Tibial nerve (tissue), 3 donors: ENCODE results near the gene ADSS1.

Experiments
- POLR2A ChIP-seq, 2 donors: fragments of 450-650 bp; IDR thresholded peaks; one replicate each; pipeline ENCODE4 v1.6.1; 2017; ENCODE audit warnings: antibody characterized with exemption in 2 of 2, mild to moderate bottlenecking in 2 of 2, moderate library complexity in 2 of 2
- TF ChIP-seq, protein P1 (sequence below), 5 experiments: fragments of 200-600 bp in 3 of 5; fragments of 450-650 bp in 2 of 5; sonication (generic) in 3 of 5; IDR thresholded peaks; one replicate each; pipeline ENCODE4 v1.5.1; 2016 to 2019; ENCODE audit warnings: antibody characterized with exemption in 5 of 5, mild to moderate bottlenecking in 3 of 5, moderate library complexity in 2 of 5

DNA sequence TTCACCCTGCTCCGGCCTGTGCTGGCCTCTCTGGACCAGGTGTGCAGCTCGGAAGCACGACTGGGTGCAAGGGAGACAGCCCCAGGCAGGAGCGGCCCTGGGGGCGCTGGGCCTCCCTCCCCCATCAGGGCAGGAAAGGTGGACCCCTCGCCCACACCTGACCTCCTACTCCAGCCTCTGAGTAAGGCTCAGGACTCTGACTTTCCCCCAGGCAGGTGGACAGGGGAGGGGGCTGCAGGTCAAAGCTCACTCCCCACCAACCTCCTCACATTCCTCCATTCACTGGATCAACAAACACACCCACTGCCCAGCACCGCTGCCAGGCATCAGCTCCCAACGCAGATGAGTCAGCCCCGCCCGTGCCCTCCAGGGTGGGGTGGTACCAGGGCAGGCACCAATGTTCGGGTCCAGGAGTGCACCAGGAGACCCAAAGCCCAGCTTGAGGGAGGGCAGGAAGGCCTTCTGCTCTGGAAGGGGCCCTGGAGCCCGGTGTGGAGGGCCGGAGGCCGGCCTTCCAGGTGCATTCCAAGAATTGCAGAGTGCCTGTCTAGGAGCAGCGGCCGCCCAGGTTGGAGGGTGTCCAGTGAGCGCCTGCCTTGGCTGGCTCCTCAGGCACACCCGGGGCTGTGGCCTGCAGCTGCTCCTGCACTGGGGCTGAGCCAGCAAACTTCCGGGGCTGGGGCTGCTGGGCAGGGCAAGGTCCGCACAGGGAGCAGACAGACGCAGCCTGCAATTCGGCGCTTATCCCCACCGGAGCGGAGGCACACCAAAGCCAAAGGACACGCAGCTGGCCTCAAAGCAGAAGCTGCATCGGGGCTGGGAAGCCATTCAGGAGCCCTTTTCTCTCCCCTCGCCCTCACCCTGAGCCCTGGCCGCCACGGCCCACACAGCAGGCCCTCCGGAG lies 36.2 kb upstream of the ADSS1 start:
- peak in 1 of 2 donors; percentile 17 for TF ChIP-seq POLR2A (IDR thresholded peaks at IDR 0.05)
- TF ChIP-seq, protein P1, sequence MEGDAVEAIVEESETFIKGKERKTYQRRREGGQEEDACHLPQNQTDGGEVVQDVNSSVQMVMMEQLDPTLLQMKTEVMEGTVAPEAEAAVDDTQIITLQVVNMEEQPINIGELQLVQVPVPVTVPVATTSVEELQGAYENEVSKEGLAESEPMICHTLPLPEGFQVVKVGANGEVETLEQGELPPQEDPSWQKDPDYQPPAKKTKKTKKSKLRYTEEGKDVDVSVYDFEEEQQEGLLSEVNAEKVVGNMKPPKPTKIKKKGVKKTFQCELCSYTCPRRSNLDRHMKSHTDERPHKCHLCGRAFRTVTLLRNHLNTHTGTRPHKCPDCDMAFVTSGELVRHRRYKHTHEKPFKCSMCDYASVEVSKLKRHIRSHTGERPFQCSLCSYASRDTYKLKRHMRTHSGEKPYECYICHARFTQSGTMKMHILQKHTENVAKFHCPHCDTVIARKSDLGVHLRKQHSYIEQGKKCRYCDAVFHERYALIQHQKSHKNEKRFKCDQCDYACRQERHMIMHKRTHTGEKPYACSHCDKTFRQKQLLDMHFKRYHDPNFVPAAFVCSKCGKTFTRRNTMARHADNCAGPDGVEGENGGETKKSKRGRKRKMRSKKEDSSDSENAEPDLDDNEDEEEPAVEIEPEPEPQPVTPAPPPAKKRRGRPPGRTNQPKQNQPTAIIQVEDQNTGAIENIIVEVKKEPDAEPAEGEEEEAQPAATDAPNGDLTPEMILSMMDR (IDR thresholded peaks at IDR 0.05): no peak
